Right atrium auricular region (tissue), 2 donors: ENCODE results near the gene AHNAK. TPM values are rescaled to one million over a fixed set of nuclear protein-coding genes. Genes with fewer than 3 reads are reported as not detected.

Experiments used
- DNase-seq: peaks from one replicate; pipeline ENCODE4 v3.0.0-alpha.2; 2019; ENCODE audit warnings: low spot score
- H3K27ac ChIP-seq, 2 donors: fragments of 200-600 bp; sonication (generic); 1 replicate in 1 of 2; 2 replicates in 1 of 2; pipeline ENCODE4 v1.5.1; 2016 to 2019
- H3K27me3 ChIP-seq, 2 donors: fragments of 200-600 bp; sonication (generic); one replicate each; pipeline versions ENCODE4 v1.5.1 to v1.6.0; 2017 to 2019
- H3K36me3 ChIP-seq: fragments of 200-600 bp; sonication (generic); one replicate; pipeline ENCODE4 v1.5.1; 2016
- H3K4me1 ChIP-seq, 2 donors: fragments of 200-600 bp; sonication (generic); one replicate each; pipeline versions ENCODE4 v1.5.1 to v1.6.0; 2017 to 2019
- H3K4me3 ChIP-seq, 2 donors: fragments of 200-600 bp; sonication (generic); 1 replicate in 1 of 2; 2 replicates in 1 of 2; pipeline ENCODE4 v1.5.1; 2017 to 2019; ENCODE audit warnings: mild to moderate bottlenecking in 1 of 2, moderate library complexity in 1 of 2
- H3K9me3 ChIP-seq, 2 donors: fragments of 200-600 bp; sonication (generic); one replicate each; pipeline ENCODE4 v1.5.1; 2019
- total RNA-seq, 2 donors: library from RNA; depleted of rRNA; stranded (reverse); fragments of >200 nt; gene quantifications; one replicate each; pipeline ENCODE4 v1.1.0, GENCODE V29; 2016
- TF ChIP-seq, protein P1 (sequence below), 2 donors: fragments of 200-600 bp; sonication (generic); IDR thresholded peaks; one replicate each; pipeline ENCODE4 v1.5.1; 2019; ENCODE audit warnings: antibody characterized with exemption in 2 of 2

Gene AHNAK
- total RNA-seq, 2 donors from 2014 or later: 270 to 441 TPM

DNA sequence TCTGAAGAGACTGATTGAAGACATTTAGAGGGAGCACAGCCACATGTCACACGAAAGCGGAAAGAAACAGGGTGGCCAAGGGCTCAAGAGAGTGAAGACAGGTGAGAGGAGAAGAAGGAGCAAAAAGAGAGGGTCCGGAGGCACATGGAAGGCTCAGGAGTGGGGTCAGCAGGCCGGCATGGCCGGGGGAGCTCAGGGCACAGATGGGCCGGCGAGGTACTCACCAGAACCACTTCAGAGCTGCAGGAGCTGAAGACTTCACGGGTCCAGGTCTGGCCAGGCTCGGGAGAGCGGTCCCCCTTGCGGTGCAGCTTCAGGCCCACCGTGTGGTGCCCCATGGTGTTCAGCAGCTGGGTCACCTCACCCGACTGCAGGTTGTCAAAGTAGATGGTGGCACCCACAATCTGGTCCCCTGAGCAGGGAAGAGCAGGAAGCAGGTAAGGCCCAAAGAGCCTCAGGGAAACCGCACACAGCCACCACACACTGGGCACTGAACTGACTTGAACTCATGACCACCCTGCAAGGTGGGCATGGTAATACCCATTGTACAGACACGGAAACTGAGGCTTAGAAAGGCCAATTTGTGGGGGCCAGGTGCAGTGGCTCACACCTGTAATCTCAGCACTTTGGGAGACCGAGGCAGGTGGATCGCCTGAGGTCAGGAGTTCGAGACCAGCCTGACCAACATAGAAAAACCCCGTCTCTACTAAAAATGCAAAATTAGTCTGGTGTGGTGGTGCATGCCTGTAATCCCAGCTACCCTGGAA, 11.6 kb downstream of the AHNAK start:
- TF ChIP-seq, protein P1, sequence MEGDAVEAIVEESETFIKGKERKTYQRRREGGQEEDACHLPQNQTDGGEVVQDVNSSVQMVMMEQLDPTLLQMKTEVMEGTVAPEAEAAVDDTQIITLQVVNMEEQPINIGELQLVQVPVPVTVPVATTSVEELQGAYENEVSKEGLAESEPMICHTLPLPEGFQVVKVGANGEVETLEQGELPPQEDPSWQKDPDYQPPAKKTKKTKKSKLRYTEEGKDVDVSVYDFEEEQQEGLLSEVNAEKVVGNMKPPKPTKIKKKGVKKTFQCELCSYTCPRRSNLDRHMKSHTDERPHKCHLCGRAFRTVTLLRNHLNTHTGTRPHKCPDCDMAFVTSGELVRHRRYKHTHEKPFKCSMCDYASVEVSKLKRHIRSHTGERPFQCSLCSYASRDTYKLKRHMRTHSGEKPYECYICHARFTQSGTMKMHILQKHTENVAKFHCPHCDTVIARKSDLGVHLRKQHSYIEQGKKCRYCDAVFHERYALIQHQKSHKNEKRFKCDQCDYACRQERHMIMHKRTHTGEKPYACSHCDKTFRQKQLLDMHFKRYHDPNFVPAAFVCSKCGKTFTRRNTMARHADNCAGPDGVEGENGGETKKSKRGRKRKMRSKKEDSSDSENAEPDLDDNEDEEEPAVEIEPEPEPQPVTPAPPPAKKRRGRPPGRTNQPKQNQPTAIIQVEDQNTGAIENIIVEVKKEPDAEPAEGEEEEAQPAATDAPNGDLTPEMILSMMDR (IDR thresholded peaks at IDR 0.05): no peak
- no peaks in the 10 kb centered on the region for H3K9me3 ChIP-seq
- no peak for DNase-seq
- H3K27me3 ChIP-seq: no peaks in the 10 kb centered on the region
- no peak overlapping the region for H3K4me3 ChIP-seq
- no peak overlapping the region for H3K27ac ChIP-seq
- peaks cover 67% of the 10 kb centered on the region for H3K36me3 ChIP-seq
- peaks cover 0 to 43% of the 10 kb centered on the region in 2 donors for H3K4me1 ChIP-seq

DNA sequence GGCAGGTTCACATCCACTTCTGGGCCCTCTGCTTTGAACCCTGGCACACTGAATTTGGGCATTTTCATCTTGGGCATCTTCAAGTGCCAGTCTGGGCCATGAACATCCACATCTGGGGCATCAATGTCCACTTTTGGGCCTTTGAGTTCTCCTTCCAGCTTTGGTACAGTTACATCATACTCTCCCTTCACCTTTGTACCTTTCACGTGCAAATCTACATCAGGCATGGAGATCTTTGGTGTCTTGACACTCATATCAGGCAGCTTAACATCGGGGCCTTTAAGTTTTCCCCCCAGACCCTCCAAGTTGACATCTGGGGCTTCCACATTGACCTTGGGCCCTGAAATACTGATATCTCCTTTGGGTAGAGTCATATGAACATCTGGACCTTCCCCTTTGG, 14.5 kb downstream of the AHNAK start:
- H3K36me3 ChIP-seq: peaks cover 96% of the 10 kb centered on the region
- H3K4me3 ChIP-seq: no peak overlapping the region
- H3K9me3 ChIP-seq: no peaks in the 10 kb centered on the region
- H3K27me3 ChIP-seq: no peaks in the 10 kb centered on the region
- TF ChIP-seq, protein P1 (IDR thresholded peaks at IDR 0.05): no peak
- H3K27ac ChIP-seq: no peak overlapping the region
- H3K4me1 ChIP-seq: peaks cover 0 to 14% of the 10 kb centered on the region in 2 donors
- DNase-seq: no peak

DNA sequence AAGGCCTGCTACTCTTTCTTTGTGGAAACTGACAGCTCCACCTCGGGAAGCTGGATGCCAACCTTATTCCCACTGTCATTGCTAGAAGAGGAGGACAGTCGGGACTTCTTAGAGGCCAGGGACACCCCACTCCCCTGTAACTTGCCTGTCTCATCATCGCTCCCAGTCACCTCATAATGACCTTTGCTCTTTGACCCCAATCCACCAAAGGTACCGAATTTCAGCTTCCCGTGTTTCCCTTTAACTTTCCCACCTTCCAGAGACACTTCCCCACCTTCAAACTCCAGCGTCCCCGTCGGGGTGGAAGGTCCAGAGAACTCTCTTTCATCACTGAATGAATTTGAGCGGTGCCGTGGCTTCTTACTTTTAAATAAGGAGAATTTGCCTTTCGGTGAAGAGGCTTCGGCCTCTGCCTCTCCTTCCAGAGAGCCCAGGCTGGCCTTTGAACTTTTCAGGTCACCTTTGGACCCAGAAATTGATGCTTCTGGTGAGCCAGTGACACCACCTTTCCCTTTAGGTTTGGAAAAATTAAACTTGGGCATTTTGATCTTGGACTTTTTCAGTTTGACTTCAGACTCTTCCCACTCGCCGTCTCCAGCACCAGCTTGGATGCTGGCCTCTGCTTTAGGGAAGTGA, 29.8 kb downstream of the AHNAK start:
- Histone ChIP-seq H3K4me3 (no peak overlapping the region), H3K27me3 (no peaks in the 10 kb centered on the region), H3K27ac (no peak overlapping the region), H3K9me3 (no peaks in the 10 kb centered on the region), H3K36me3 (peaks cover 76% of the 10 kb centered on the region), H3K4me1 (no peaks in the 10 kb centered on the region)
- DNase-seq: no peak
- TF ChIP-seq, protein P1 (IDR thresholded peaks at IDR 0.05): no peak

DNA sequence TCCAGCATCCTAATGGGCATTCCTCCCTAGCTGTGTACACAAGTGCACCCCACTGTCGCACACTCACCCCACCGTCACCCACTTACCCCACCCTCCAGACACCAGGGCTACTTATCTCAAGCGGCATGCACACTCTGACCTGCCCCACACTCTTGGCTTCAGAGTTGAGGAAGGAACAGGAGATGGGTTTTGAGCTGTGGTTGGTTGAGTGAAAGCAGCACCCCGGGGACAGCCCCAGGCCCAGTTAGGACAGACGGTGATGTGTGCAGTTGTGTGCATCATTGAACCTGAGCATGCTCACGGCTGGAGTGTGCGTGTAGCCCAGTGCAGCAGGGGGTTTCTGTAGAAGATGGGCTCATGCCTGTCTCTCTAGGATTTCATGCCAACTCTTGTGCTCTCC, 32.5 kb downstream of the AHNAK start:
- H3K4me3 ChIP-seq: no peak overlapping the region
- H3K36me3 ChIP-seq: peaks cover 49% of the 10 kb centered on the region
- TF ChIP-seq, protein P1 (IDR thresholded peaks at IDR 0.05): no peak
- peaks cover 0 to 5% of the 10 kb centered on the region in 2 donors for H3K4me1 ChIP-seq
- no peaks in the 10 kb centered on the region for H3K27me3 ChIP-seq
- no peak overlapping the region for H3K27ac ChIP-seq
- H3K9me3 ChIP-seq: no peaks in the 10 kb centered on the region
- no peak for DNase-seq

DNA sequence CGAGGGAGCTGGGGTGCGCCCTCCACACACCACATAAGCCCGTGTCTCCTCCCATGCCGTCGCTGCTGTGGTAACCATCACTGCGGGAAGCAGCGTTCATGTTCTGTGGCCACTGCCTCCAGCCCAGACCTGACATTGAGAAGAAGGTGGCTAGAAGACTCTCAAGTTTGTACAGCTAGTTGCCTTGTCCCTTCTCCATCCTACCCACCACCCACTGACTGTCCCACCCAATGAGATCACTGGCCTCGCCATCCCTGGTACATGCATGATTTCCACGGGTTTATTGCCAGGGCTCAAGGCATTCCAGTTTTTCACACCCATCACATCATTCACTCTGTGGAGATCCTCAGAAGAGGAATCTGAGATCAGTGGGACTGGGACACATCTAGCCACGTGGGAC, 33.0 kb downstream of the AHNAK start:
- no peak overlapping the region for H3K27ac ChIP-seq
- TF ChIP-seq, protein P1 (IDR thresholded peaks at IDR 0.05): no peak
- no peaks in the 10 kb centered on the region for H3K27me3 ChIP-seq
- no peaks in the 10 kb centered on the region for H3K9me3 ChIP-seq
- H3K4me1 ChIP-seq: peaks cover 0 to 10% of the 10 kb centered on the region in 2 donors
- DNase-seq: no peak
- H3K4me3 ChIP-seq: no peak overlapping the region
- peaks cover 44% of the 10 kb centered on the region for H3K36me3 ChIP-seq
